Measurements from ENCODE around the gene SEC23IP.
"Not testable (repeated sequence)": the region's sequence is repeated elsewhere in the genome, so short reads cannot be mapped to it uniquely, and the experiment has no call there.

SEC23IP gene

GRCh38 chr10:119896937-119897770, 4.6 kb downstream of the SEC23IP start:
- Histone ChIP-seq H4K20me1 (ENCODE audit: insufficient read depth, low read length) (no peaks in the 10 kb centered on the region), H3K4me3 (ENCODE audit: low read length) (no peak overlapping the region), H3K9me3 (replicated peaks; ENCODE audit: insufficient read depth, low read length) (no peaks in the 10 kb centered on the region), H3K4me2 (ENCODE audit: low read depth, low read length) (no peak overlapping the region), H3K27ac (ENCODE audit: low read length) (no peak overlapping the region), H3K9me2 (replicated peaks; ENCODE audit: insufficient read depth, low read length) (no peaks in the 10 kb centered on the region), H3F3A (ENCODE audit: insufficient read depth, low read length) (no peaks in the 10 kb centered on the region), H3K4me1 (ENCODE audit: low read length) (peaks cover 3% of the 10 kb centered on the region; the same call in 1 of the 2 replicates), H3K36me3 (replicated peaks; ENCODE audit: insufficient read depth, low read length) (no peaks in the 10 kb centered on the region), H3K9ac (ENCODE audit: low read length) (no peak overlapping the region), H3K27me3 (replicated peaks; ENCODE audit: insufficient read depth, low read length) (no peaks in the 10 kb centered on the region), H3K79me2 (ENCODE audit: low read length) (peaks cover 90% of the 10 kb centered on the region), H2AFZ (ENCODE audit: low read length) (no peak overlapping the region)
- TF ChIP-seq EZH2phosphoT487 (IDR thresholded peaks at IDR 0.05; ENCODE audit: low read length) (no peak), EZH2 (optimal IDR thresholded peaks at IDR 0.05; ENCODE audit: low read depth, low read length) (no peak)
- TF ChIP-seq, protein P1, sequence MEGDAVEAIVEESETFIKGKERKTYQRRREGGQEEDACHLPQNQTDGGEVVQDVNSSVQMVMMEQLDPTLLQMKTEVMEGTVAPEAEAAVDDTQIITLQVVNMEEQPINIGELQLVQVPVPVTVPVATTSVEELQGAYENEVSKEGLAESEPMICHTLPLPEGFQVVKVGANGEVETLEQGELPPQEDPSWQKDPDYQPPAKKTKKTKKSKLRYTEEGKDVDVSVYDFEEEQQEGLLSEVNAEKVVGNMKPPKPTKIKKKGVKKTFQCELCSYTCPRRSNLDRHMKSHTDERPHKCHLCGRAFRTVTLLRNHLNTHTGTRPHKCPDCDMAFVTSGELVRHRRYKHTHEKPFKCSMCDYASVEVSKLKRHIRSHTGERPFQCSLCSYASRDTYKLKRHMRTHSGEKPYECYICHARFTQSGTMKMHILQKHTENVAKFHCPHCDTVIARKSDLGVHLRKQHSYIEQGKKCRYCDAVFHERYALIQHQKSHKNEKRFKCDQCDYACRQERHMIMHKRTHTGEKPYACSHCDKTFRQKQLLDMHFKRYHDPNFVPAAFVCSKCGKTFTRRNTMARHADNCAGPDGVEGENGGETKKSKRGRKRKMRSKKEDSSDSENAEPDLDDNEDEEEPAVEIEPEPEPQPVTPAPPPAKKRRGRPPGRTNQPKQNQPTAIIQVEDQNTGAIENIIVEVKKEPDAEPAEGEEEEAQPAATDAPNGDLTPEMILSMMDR (IDR thresholded peaks at IDR 0.05; ENCODE audit: low read length) = no peak
- DNase-seq = no peak

DNA sequence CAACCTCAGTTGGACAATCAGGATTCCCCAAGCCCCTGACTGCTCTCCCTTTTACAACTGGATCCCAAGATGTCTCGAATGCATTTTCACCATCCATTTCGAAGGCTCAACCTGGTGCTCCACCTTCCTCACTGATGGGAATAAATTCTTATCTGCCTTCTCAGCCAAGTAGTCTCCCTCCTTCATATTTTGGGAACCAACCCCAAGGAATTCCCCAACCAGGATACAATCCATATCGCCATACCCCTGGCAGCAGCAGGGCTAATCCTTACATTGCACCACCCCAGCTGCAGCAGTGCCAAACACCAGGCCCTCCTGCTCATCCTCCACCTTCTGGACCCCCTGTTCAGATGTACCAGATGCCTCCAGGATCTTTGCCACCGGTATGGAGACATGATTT, 6.0 kb downstream of the SEC23IP start:
- no peaks in the 10 kb centered on the region; the same call in 1 of the 2 replicates for H3K36me3 ChIP-seq (replicated peaks; ENCODE audit: insufficient read depth, low read length)
- H3K9ac ChIP-seq (ENCODE audit: low read length) = no peak overlapping the region
- no peaks in the 10 kb centered on the region for H3K27me3 ChIP-seq (replicated peaks; ENCODE audit: insufficient read depth, low read length)
- peaks cover 82% of the 10 kb centered on the region for H3K79me2 ChIP-seq (ENCODE audit: low read length)
- no peak overlapping the region for H3K4me2 ChIP-seq (ENCODE audit: low read depth, low read length)
- H3K27ac ChIP-seq (ENCODE audit: low read length) = no peak overlapping the region
- H3F3A ChIP-seq (ENCODE audit: insufficient read depth, low read length) = no peaks in the 10 kb centered on the region
- no peaks in the 10 kb centered on the region for H3K9me2 ChIP-seq (replicated peaks; ENCODE audit: insufficient read depth, low read length)
- no peaks in the 10 kb centered on the region for H3K9me3 ChIP-seq (replicated peaks; ENCODE audit: insufficient read depth, low read length)
- no peaks in the 10 kb centered on the region for H3K4me1 ChIP-seq (ENCODE audit: low read length)
- H3K4me3 ChIP-seq (ENCODE audit: low read length) = no peak overlapping the region
- H2AFZ ChIP-seq (ENCODE audit: low read length) = no peak overlapping the region
- H4K20me1 ChIP-seq (ENCODE audit: insufficient read depth, low read length) = no peaks in the 10 kb centered on the region
- no peak for DNase-seq
- TF ChIP-seq EZH2 (optimal IDR thresholded peaks at IDR 0.05; ENCODE audit: low read depth, low read length) = no peak
- no peak for TF ChIP-seq EZH2phosphoT487 (IDR thresholded peaks at IDR 0.05; ENCODE audit: low read length)
- TF ChIP-seq, protein P1 (IDR thresholded peaks at IDR 0.05; ENCODE audit: low read length) = no peak

DNA sequence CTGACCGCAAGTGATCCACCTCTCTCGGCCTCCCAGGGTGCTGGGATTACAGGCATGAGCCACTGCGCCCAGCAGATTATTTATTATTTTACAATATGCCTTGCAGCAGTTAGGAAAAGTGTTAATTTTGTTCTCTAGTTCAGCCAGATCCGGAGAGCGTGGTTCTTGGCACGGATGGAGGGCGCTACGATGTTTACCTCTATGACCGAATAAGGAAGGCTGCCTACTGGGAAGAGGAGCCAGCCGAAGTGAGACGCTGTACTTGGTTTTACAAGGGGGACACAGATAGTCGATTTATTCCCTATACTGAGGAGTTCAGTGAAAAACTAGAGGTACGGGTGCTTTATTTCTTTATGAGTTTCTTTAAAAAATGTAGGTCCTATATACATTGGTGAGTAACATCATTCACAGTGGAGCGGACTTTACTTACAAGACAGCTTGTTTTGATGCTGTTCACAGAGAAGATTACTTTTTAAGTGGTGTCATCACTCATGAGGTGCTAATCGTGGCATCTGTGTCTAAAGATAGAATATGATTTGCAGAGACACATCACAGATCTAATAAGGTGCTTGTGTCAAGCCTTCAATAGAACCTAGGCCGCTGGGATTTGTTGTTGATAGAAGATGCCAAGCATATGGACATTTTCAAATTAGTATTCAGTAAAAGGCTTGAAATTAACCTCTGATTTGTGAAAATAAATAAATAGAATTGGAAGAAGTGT, 11.6 kb downstream of the SEC23IP start:
- no peaks in the 10 kb centered on the region for H3K27me3 ChIP-seq (replicated peaks; ENCODE audit: insufficient read depth, low read length)
- no peak overlapping the region for H3K4me3 ChIP-seq (ENCODE audit: low read length)
- H3K9ac ChIP-seq (ENCODE audit: low read length) = no peak overlapping the region
- no peaks in the 10 kb centered on the region for H3K9me2 ChIP-seq (replicated peaks; ENCODE audit: insufficient read depth, low read length)
- no peaks in the 10 kb centered on the region for H3K4me1 ChIP-seq (ENCODE audit: low read length)
- H3K36me3 ChIP-seq (replicated peaks; ENCODE audit: insufficient read depth, low read length) = no peaks in the 10 kb centered on the region; the same call in 1 of the 2 replicates
- H3K9me3 ChIP-seq (replicated peaks; ENCODE audit: insufficient read depth, low read length) = no peaks in the 10 kb centered on the region
- no peak overlapping the region for H3K4me2 ChIP-seq (ENCODE audit: low read depth, low read length)
- DNase-seq = no peak
- H3K27ac ChIP-seq (ENCODE audit: low read length) = no peak overlapping the region
- TF ChIP-seq EZH2phosphoT487 (IDR thresholded peaks at IDR 0.05; ENCODE audit: low read length) (no peak), EZH2 (optimal IDR thresholded peaks at IDR 0.05; ENCODE audit: low read depth, low read length) (no peak)
- TF ChIP-seq, protein P1 (IDR thresholded peaks at IDR 0.05; ENCODE audit: low read length) = no peak
- H2AFZ ChIP-seq (ENCODE audit: low read length) = no peak overlapping the region
- no peaks in the 10 kb centered on the region for H4K20me1 ChIP-seq (ENCODE audit: insufficient read depth, low read length)
- peaks cover 34% of the 10 kb centered on the region for H3K79me2 ChIP-seq (ENCODE audit: low read length)
- no peaks in the 10 kb centered on the region for H3F3A ChIP-seq (ENCODE audit: insufficient read depth, low read length)

DNA sequence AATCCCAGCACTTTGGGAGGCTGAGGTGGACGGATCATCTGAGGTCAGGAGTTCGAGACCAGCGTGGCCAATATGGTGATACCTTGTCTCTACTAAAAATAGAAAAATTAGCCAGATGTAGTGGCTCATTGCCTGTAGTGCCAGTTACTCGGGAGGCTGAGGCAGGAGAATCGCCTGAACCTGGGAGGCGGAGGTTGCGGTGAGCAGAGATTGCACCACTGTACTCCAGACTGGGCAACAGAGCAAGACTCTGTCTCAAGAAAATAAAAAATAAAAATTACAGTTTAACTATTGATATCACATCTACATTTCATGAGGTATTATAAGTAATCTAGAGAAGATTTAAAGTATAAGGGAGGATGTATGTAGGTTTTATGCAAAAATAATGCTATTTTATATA, 15.2 kb downstream of the SEC23IP start:
- not testable (repeated sequence) for H3K4me1 ChIP-seq (ENCODE audit: low read length); H3K36me3 ChIP-seq (replicated peaks; ENCODE audit: insufficient read depth, low read length); H3K4me3 ChIP-seq (ENCODE audit: low read length)

More for the DNA sequence above, 15.2 kb downstream of the SEC23IP start:
- not testable (repeated sequence) for H3K27ac ChIP-seq (ENCODE audit: low read length); H3K9me3 ChIP-seq (replicated peaks; ENCODE audit: insufficient read depth, low read length); H3F3A ChIP-seq (ENCODE audit: insufficient read depth, low read length); H4K20me1 ChIP-seq (ENCODE audit: insufficient read depth, low read length); H2AFZ ChIP-seq (ENCODE audit: low read length); DNase-seq; H3K27me3 ChIP-seq (replicated peaks; ENCODE audit: insufficient read depth, low read length); H3K79me2 ChIP-seq (ENCODE audit: low read length); H3K9me2 ChIP-seq (replicated peaks; ENCODE audit: insufficient read depth, low read length); H3K4me2 ChIP-seq (ENCODE audit: low read depth, low read length); H3K9ac ChIP-seq (ENCODE audit: low read length)

Measured in MM.1S (cell line).